ENCODE measurements around the gene TESK1. TPM values are rescaled to one million over a fixed set of nuclear protein-coding genes. Genes with fewer than 3 reads are reported as not detected.

Gene TESK1
- polyA plus RNA-seq, 3 donors = 2.9 to 38.3 (median 2.9) TPM

DNA sequence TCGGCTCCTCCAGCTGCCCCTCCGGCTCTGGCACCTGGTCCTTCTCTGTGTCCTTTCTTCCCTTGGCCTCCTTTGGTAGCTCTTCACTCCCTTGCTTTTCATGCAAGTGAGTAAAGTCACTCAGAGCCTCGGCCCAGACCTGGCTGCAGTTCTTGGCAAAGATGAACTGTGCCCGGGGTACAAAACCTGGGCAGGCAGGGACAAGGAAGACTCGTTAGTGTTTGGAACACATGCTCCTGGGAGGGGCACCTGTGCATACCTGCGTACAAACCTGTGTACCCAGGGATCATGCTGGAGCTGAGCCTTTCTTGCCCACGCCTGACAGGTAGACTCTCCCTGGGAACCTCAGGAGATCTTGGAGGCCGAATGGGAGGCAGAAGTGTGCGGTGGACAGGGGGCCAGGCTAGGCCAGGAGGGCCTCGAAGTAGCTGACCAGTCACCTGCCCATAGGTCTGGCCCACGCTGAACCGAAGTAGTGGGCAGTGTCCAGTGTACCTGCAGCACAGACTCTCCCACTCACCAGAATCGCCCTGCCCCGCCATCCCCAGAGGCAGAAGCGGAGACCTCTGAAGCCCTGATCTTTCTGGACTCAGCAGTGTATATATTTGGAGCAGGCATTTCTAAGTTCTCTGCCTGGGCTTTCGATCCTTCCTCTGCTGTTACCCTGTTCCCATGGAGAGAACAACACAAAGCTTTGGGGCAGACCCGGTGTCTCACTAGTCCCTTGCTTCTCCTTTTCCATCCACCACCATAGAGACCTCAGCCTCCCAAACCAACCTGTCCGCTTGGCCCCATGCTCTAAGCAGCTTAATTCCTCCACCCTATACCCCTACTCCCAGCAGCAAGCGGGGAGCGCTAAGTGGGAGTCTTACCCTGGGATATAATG is 41.9 kb upstream of the TESK1 start:
- Mint-ChIP-seq H3K9me3 (no peaks in the 10 kb centered on the region), H3K27ac (peak overlapping the region in 6 of 7 donors; percentile 21 to 72 (median 66)), H3K27me3 (ENCODE audit: low read depth in 3 of 3) (no peaks in the 10 kb centered on the region), H3K36me3 (peaks cover 13 to 15% of the 10 kb centered on the region in 2 donors), H3K4me3 (peak overlapping the region in 1 of 2 donors; percentile 35), H3K4me1 (peaks cover 14% of the 10 kb centered on the region)
- no peaks in the 10 kb centered on the region for H3K9me3 ChIP-seq (replicated peaks in 1 of 2; ENCODE audit: control insufficient read depth in 1 of 2, insufficient read depth in 1 of 2, low read length in 2 of 2)
- H3K36me3 ChIP-seq (replicated peaks in 1 of 2; ENCODE audit: control insufficient read depth in 1 of 2, insufficient read depth in 2 of 2, low read length in 2 of 2) = peaks cover 35 to 44% of the 10 kb centered on the region in 2 donors
- H3K4me1 ChIP-seq (ENCODE audit: control insufficient read depth in 1 of 2, insufficient read depth in 2 of 2, low read length in 2 of 2) = no peaks in the 10 kb centered on the region
- H3K4me2 ChIP-seq (replicated peaks; ENCODE audit: extremely low read depth, low read length, poor library complexity, severe bottlenecking) = no peak overlapping the region
- no peaks in the 10 kb centered on the region for H3K27me3 ChIP-seq (ENCODE audit: control insufficient read depth in 2 of 2, insufficient read depth in 2 of 2, low read length in 2 of 2)
- 93% methylated on average over 12 of the region's 20 CpGs for WGBS (ENCODE audit: insufficient coverage)
- no peak overlapping the region for H3K4me3 ChIP-seq (replicated peaks in 1 of 3; ENCODE audit: low read depth in 2 of 3, low read length in 3 of 3)
- no peaks in the 10 kb centered on the region for H4K20me1 ChIP-seq (ENCODE audit: insufficient read depth, low read length)
- DNase-seq = no peak
- H3K27ac ChIP-seq (ENCODE audit: low read depth in 1 of 2, low read length in 2 of 2) = no peak overlapping the region
- TF ChIP-seq, protein P1, sequence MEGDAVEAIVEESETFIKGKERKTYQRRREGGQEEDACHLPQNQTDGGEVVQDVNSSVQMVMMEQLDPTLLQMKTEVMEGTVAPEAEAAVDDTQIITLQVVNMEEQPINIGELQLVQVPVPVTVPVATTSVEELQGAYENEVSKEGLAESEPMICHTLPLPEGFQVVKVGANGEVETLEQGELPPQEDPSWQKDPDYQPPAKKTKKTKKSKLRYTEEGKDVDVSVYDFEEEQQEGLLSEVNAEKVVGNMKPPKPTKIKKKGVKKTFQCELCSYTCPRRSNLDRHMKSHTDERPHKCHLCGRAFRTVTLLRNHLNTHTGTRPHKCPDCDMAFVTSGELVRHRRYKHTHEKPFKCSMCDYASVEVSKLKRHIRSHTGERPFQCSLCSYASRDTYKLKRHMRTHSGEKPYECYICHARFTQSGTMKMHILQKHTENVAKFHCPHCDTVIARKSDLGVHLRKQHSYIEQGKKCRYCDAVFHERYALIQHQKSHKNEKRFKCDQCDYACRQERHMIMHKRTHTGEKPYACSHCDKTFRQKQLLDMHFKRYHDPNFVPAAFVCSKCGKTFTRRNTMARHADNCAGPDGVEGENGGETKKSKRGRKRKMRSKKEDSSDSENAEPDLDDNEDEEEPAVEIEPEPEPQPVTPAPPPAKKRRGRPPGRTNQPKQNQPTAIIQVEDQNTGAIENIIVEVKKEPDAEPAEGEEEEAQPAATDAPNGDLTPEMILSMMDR (IDR thresholded peaks at IDR 0.05) = no peak
- H3K9ac ChIP-seq (ENCODE audit: insufficient read depth, low read length, poor library complexity, severe bottlenecking) = peak overlapping the region; percentile 15
- intact Hi-C loops (cut with micrococcal nuclease) = no loop called here
- H2AFZ ChIP-seq (ENCODE audit: insufficient read depth, low read depth, low read length, poor library complexity, severe bottlenecking) = no peak overlapping the region
- no peaks in the 10 kb centered on the region for H3K79me2 ChIP-seq (ENCODE audit: insufficient read depth, low read length)

DNA sequence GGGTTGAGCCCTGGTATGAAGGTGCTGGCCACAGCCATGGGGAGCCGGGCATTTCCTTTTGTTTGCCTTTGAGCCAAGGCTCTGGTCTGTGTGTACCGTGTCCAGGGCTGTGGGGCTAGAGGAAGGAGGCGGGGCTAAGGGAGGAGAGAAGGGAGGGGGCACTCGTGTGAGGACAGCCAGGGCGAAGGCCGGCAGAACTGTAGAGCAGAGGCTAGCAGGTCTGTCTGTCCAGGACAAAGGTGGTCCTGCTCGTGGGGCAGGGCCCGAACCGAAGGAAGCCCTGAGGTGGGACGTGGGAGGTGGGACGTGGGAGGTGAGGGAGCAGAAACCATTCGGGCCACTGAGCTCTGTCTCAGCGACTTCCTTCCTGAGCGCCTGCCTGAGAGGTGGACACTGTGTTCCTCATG is 41.3 kb upstream of the TESK1 start:
- H3K79me2 ChIP-seq (ENCODE audit: insufficient read depth, low read length) = no peaks in the 10 kb centered on the region
- H3K4me3 Mint-ChIP-seq = peak overlapping the region; percentile 35 to 61
- no peak overlapping the region for H2AFZ ChIP-seq (ENCODE audit: insufficient read depth, low read depth, low read length, poor library complexity, severe bottlenecking)
- H3K36me3 ChIP-seq (replicated peaks in 1 of 2; ENCODE audit: control insufficient read depth in 1 of 2, insufficient read depth in 2 of 2, low read length in 2 of 2) = peaks cover 28 to 38% of the 10 kb centered on the region in 2 donors
- H3K36me3 Mint-ChIP-seq = peaks cover 13 to 15% of the 10 kb centered on the region in 2 donors
- TF ChIP-seq, protein P1 (IDR thresholded peaks at IDR 0.05) = no peak
- no peak overlapping the region for H3K4me2 ChIP-seq (replicated peaks; ENCODE audit: extremely low read depth, low read length, poor library complexity, severe bottlenecking)
- peak overlapping the region in 6 of 7 donors; percentile 45 to 76 (median 66) for H3K27ac Mint-ChIP-seq
- H3K27me3 ChIP-seq (ENCODE audit: control insufficient read depth in 2 of 2, insufficient read depth in 2 of 2, low read length in 2 of 2) = no peaks in the 10 kb centered on the region
- H3K9me3 ChIP-seq (replicated peaks in 1 of 2; ENCODE audit: control insufficient read depth in 1 of 2, insufficient read depth in 1 of 2, low read length in 2 of 2) = no peaks in the 10 kb centered on the region
- H4K20me1 ChIP-seq (ENCODE audit: insufficient read depth, low read length) = no peaks in the 10 kb centered on the region
- intact Hi-C loops (cut with micrococcal nuclease) = no loop called here
- DNase-seq = no peak
- no peak overlapping the region for H3K4me3 ChIP-seq (replicated peaks in 1 of 3; ENCODE audit: low read depth in 2 of 3, low read length in 3 of 3)
- peak overlapping the region; percentile 15 for H3K9ac ChIP-seq (ENCODE audit: insufficient read depth, low read length, poor library complexity, severe bottlenecking)
- H3K9me3 Mint-ChIP-seq = no peaks in the 10 kb centered on the region
- H3K4me1 ChIP-seq (ENCODE audit: control insufficient read depth in 1 of 2, insufficient read depth in 2 of 2, low read length in 2 of 2) = no peaks in the 10 kb centered on the region
- no peak overlapping the region for H3K27ac ChIP-seq (ENCODE audit: low read depth in 1 of 2, low read length in 2 of 2)
- peaks cover 14% of the 10 kb centered on the region for H3K4me1 Mint-ChIP-seq
- H3K27me3 Mint-ChIP-seq (ENCODE audit: low read depth in 3 of 3) = no peaks in the 10 kb centered on the region
- 63% methylated on average over 13 of the region's 14 CpGs for WGBS (ENCODE audit: insufficient coverage)
